GM18498 (cell line): ENCODE data around the gene KLHDC9.
A peak's percentile ranks its signal among the peaks of the same experiment; 100 is the strongest.
"Not testable (repeated sequence)": the region's sequence is repeated elsewhere in the genome, so short reads cannot be mapped to it uniquely, and the experiment has no call there.

Experiments
- ATAC-seq: cut with Tn5 transposase; IDR thresholded peaks from one replicate; pipeline ENCODE4 v1.9.1; 2021; ENCODE audit warnings: mild to moderate bottlenecking, moderate library complexity; ENCODE audit not compliant: unreplicated experiment

The KLHDC9 gene

DNA sequence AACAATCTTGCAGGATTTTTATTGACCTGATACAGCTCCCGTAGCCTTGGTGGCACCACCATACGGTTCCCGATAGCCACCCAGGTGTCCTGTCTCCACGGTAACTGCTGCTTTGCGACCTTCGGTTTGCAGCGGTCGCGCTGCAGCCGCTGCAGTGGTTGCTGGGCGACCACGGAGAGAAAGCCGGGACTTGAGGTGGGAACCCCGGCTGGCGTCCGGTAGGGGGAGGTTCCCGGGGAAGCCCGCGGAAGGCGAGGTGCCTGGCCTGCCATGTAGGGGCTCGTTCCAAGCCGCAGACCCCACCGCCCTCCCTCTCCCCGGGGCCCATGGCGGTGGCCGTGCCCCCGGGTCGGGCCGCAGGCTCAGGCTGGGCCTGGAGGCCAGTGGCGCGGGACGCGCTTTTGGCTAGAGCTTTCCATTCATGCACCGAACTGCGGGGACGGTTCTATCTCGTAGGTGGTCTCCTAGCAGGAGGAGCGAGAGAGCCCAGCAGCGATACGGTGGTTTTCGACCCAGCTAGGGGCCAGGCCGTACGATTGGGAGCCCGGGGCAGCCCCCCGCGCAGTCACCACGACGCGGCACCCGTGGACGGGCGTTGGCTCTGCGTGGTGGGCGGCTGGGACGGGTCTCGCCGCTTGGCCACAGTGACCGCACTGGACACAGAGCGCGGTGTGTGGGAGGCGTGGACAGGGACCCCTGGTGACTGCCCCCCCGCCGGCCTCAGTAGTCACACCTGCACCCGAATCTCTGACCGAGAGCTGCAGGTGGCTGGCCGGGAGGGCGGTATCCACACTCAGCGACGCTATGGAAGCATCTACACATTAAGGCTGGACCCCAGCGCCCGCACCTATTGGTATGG lies at the start of gene KLHDC9:
KLHDC9 (plus strand) TSS at position 152 of the 859 bp plus-strand sequence; CDS start at position 327, 175 bp downstream.
- peak; percentile 77 for ATAC-seq

GRCh38 chr1:161048949-161049722 lies 49.0 kb upstream of the KLHDC9 start:
- ATAC-seq, result no peak

- ATAC-seq, result no peak
Measured at GRCh38 chr1:161051219-161051618, 46.9 kb upstream of the KLHDC9 start.

- no peak for ATAC-seq
Measured at GRCh38 chr1:161052899-161053298, 45.3 kb upstream of the KLHDC9 start.

GRCh38 chr1:161054232-161054631 lies 43.9 kb upstream of the KLHDC9 start:
- no peak for ATAC-seq

DNA sequence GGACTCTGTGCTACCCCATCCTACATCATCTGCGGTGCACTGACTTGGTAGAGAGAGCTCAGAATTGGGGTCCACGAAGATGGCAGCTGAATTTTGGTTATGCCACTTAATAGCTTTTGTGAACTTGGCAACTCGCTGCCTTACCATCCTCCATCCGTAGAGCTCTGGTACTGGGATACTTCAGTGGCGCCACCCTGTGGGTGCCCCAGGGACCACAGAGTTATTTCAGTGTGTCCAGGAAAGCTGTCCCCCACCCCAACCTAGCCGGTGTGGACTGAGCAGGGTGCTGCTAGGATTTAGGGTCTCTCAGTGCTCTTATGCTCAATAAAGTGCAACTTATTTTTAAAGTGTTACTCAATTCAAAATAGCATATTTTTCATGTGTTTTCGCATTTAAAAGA lies 43.4 kb upstream of the KLHDC9 start:
- ATAC-seq, result no peak

DNA sequence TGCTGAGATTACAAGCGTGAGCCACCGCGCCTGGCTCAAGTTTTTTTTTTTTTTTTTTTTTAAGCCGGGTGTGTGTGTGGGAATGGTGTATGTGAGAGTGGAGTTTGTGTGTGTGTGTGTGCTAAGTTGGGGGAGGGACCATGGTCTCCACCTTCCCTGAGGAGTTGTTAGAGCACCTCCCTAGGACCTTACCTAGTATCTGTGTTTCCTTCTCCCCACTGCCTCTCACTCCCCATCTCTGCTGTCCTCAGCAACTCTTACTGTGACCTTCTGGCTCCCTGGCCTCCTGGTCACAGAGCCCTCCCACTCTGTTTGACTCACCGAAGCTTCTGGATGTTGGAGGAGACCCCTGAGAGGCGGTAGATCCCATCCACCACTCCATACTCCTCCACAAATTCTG lies 38.9 kb upstream of the KLHDC9 start:
- ATAC-seq, result no peak

DNA sequence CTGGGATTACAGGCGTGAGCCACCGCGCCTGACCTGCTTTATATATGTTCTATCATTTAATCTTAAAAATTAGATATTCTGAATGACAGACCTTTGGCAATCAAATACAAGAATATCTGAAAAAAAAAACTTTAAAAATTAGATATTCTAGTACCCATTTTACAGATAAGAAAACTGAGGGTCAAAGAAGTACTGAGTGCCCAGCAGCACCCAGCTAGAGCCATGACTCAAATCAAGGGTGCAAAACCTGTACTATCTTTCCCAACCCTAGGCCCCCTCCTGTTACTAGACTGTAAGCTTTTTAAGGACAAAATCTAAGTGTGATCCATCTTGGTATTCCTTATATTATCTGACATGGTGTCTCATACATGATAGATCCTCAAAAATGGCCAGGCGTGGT lies 36.7 kb upstream of the KLHDC9 start:
- ATAC-seq, result no peak

- ATAC-seq, result not testable (repeated sequence)
Measured at GRCh38 chr1:161063936-161064335, 34.2 kb upstream of the KLHDC9 start.

- not testable (repeated sequence) for ATAC-seq
Measured at GRCh38 chr1:161065681-161066080, 32.5 kb upstream of the KLHDC9 start.

- no peak for ATAC-seq
Measured at GRCh38 chr1:161066694-161067093, 31.5 kb upstream of the KLHDC9 start.

- ATAC-seq, result peak; percentile 51
Measured at GRCh38 chr1:161068306-161069234, 29.6 kb upstream of the KLHDC9 start.

DNA sequence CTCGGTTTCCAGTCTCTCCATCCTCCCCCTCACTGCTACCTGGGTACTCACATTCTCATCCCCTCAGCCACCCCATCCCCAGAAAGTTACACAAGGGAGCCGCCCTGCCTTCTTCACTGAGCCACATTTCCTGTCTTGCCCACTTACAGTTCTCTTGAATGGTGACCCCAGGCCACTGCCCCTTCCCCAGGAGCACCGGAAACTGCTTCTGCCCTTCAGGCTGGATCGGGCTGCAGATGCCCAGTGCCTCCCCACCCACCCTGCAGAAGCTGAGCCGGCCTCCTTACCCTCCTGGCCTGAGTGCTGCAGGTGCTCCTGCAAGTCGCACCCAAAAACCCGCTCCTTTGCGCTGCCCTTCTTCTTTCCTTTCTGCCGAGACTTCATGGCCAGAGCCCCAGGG lies 28.9 kb upstream of the KLHDC9 start:
- no peak for ATAC-seq

- peak; percentile 87 for ATAC-seq
Measured at GRCh38 chr1:161069731-161070270, 28.4 kb upstream of the KLHDC9 start, which contains the start of gene ARHGAP30. ARHGAP30 (minus strand) TSS chr1:161069891; CDS start chr1:161069624, 267 bp downstream.

DNA sequence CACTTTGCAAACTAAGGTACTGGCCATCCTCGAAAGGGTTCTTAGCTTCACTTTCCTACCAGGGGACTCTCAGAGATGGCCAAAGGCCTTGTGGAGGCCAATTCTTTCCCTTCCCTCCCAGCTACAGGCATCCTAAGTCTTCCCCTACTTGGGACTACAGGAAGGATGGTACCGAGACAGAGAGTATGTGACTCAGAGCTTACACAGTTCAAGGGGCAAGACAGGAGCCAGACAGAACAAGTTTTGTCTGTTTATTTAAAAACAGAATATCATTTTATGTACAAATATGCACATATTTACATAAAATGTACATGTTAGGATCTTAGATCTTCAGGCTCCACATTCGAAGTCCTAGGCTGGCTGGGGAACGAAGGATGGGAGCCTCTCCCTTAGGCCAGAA lies 27.4 kb upstream of the KLHDC9 start:
- no peak for ATAC-seq

- ATAC-seq, result no peak
Measured at GRCh38 chr1:161071886-161072371, 26.2 kb upstream of the KLHDC9 start.

GRCh38 chr1:161072751-161073449 lies 25.3 kb upstream of the KLHDC9 start:
- ATAC-seq, result no peak

DNA sequence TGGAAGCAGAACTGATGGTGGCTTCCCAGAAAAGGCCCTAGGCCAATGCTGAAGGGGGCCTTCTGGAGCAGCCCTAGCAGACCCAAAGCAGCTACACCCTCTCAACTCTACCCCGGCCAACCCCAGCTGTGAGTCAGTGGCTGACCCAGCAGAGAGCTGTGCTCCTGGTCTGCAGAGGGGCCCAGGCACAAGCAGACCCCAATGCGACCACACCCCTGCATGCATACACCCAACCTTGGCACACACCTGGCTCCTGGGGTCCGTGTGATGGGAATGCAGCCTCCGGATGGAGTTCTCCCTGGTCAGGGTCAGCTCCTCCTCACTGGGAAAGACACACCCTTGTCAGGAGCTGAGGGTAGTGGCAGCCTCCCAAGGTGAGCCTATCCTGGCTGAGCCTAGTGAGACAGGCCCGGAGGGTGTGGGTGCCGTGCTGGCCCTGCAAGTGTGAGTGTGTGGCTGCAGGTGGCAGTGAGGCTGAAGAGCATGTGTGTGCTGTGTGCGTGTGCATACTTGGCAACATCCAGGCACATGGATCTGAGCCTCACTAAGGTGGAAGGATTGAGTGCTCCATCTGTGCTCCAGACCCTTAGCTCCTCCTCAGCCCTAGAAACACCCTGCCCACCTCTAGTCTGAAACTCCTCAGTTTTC lies 24.6 kb upstream of the KLHDC9 start:
- ATAC-seq, result no peak

- ATAC-seq, result no peak
Measured at GRCh38 chr1:161074676-161075368, 23.3 kb upstream of the KLHDC9 start.
